Ovary (tissue), 3 donors: ENCODE data around the gene USP13.

Experiments
- EP300 ChIP-seq: sonication (generic); formaldehyde crosslinking; IDR thresholded peaks from one replicate; pipeline ENCODE4 v1.6.1; 2017; ENCODE audit warnings: antibody characterized with exemption
- POLR2A ChIP-seq: fragments of 450-650 bp; IDR thresholded peaks from one replicate; pipeline ENCODE4 v1.6.1; 2017; ENCODE audit warnings: antibody characterized with exemption, mild to moderate bottlenecking, moderate library complexity
- TF ChIP-seq, protein P1 (sequence below), 3 donors: fragments of 450-650 bp in 2 of 3; fragments of 200-600 bp in 1 of 3; IDR thresholded peaks; one replicate each; pipeline versions ENCODE4 v1.5.1 to v1.8.0; 2016 to 2022; ENCODE audit warnings: antibody characterized with exemption in 3 of 3, mild to moderate bottlenecking in 1 of 3
- donor health status: DM: no; HTN: no; CAD: no.

GRCh38 chr3:179768080-179768479, 115.2 kb downstream of the USP13 start:
- TF ChIP-seq, protein P1, sequence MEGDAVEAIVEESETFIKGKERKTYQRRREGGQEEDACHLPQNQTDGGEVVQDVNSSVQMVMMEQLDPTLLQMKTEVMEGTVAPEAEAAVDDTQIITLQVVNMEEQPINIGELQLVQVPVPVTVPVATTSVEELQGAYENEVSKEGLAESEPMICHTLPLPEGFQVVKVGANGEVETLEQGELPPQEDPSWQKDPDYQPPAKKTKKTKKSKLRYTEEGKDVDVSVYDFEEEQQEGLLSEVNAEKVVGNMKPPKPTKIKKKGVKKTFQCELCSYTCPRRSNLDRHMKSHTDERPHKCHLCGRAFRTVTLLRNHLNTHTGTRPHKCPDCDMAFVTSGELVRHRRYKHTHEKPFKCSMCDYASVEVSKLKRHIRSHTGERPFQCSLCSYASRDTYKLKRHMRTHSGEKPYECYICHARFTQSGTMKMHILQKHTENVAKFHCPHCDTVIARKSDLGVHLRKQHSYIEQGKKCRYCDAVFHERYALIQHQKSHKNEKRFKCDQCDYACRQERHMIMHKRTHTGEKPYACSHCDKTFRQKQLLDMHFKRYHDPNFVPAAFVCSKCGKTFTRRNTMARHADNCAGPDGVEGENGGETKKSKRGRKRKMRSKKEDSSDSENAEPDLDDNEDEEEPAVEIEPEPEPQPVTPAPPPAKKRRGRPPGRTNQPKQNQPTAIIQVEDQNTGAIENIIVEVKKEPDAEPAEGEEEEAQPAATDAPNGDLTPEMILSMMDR (IDR thresholded peaks at IDR 0.05), result peak in 1 of 3 donors; percentile 26
- TF ChIP-seq POLR2A (no peak), EP300 (no peak)
